ENCODE results near the gene NDUFA3.

DNA sequence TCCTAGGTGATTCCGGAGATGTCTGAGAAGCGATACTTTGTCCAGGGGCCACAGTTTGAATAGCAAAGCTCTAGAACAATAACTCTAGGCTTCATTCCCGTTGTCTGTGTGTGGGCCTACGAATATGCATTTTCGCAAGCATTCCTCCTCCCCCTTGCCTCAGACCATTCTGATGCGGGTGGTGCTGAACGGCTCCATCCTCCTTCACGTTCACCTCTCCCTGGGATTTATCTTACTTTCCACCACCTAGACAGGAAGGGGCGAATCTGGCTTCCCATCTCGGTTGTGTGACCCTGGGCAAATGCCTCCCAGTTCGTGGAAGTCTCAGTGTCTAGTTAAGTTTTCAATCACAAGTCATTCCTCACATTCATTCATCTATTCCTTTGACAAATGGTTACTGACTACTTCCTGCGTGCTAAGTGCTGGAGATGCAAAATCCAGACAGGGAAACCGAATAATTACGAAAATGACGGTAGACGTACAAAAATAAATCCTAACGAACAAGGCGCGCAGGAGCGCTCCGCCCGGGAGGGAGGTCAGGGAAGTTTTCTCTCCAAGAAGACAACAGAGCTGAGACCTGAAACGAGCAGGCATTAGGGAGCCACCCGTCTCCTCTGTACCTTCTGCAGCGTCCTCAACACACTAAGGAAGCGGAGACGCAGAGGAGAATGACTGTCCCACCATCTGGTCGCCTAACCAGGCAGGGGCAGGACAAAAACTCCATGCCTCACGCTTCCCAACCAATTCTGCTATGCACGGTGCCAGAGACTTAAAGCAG is 33.6 kb downstream of the NDUFA3 start:
- TF ChIP-seq POLR2AphosphoS5 (IDR thresholded peaks at IDR 0.05) (no peak), EP300 (IDR thresholded peaks at IDR 0.05) (no peak), POLR2A (IDR thresholded peaks at IDR 0.05) (no peak)

Data from upper lobe of left lung (tissue), 4 donors.